ENCODE measurements around the gene UBE2N.

Gene UBE2N

DNA sequence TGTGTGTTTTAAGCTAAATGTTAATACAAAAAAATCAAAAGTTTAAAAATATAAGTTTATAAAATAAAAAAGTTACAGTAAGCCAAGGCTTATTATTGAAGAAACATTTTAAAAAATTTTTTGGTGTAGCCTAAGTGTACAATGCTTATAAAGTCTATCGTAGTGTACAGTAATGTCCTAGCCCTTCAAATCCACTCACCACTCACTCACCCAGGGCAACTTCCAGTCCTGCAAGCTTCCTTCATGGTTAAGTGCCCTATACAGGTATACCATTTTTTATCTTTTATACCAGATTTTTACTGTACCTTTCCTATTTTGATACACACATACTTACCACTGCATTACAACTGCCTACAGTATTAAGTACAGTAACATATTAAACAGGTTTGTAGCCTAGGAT is 11.9 kb downstream of the UBE2N start:
- TF ChIP-seq, protein P1, sequence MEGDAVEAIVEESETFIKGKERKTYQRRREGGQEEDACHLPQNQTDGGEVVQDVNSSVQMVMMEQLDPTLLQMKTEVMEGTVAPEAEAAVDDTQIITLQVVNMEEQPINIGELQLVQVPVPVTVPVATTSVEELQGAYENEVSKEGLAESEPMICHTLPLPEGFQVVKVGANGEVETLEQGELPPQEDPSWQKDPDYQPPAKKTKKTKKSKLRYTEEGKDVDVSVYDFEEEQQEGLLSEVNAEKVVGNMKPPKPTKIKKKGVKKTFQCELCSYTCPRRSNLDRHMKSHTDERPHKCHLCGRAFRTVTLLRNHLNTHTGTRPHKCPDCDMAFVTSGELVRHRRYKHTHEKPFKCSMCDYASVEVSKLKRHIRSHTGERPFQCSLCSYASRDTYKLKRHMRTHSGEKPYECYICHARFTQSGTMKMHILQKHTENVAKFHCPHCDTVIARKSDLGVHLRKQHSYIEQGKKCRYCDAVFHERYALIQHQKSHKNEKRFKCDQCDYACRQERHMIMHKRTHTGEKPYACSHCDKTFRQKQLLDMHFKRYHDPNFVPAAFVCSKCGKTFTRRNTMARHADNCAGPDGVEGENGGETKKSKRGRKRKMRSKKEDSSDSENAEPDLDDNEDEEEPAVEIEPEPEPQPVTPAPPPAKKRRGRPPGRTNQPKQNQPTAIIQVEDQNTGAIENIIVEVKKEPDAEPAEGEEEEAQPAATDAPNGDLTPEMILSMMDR (IDR thresholded peaks at IDR 0.05), result no peak

DNA sequence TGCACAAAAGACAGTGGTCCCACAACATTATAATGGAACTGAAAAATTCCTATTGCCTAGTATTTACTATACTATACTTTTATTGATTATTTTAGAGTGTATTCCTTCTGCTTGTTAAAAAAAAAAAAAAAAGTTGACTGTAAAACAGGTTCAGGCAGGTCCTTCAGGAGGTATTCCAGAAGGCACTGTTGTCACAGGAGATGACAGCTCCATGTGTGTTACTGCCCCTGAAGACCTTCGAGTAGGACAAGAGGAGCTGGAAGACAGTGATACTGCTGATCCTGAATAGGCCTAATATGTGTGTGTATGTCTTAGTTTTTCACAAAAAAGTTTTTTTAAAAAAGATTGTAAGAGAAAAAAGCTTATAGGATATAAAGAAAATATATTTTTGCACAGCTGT is 12.3 kb downstream of the UBE2N start:
- TF ChIP-seq, protein P1 (IDR thresholded peaks at IDR 0.05), result no peak

DNA sequence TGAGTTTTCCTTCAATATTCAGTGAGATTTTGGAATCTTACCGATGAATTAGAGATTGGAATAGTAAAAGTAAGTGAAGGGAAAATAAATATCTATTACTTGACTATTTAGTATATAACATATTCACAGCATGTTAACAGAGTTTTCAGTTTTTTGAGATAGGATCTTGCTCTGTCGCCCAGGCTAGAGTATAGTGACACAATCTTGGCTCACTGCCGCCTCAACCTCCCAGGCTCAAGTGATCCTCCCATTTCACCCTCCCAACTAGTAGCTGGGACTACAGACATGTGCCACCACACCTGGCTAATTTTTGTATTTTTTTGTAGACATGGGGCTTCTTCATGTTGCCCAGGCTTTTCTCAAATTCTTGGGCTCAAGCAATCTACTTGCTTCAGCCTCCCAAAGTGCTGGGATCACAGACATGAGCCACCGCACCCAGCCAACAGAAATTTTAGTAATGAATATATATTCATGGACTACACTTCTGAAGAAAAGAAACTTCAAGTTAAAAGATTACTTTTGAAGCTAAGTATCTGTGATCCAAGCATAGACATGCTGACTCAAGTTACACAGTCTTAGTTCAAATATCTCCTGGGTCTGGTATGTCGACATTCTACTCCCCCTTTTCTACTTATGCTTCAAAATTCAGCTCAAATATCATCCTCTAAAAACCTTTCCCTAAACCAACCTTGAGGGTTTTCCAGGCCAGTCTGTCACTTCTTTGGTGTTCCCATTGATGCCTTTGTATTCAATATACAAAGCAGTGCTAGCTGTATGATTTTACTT is 13.8 kb downstream of the UBE2N start:
- TF ChIP-seq, protein P1 (IDR thresholded peaks at IDR 0.05), result no peak

DNA sequence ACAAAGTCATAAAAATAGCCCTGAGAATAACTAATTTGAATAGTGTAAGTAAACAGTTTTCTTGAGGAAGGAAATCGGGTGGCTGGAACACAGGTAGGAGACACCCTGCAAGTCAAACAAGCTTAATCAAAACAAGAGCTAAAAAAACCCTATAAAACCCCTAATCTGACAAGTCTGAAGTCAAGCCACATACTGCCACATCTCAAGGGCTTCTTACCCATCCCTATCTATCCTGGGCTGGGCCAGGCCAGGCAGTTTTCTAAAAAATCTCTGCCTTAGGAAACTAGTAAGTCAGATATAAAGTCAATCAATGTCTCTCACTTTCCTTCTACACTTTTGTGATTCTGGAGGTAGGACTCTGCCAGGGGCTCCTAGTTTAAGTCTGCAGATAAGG is 15.3 kb downstream of the UBE2N start:
- TF ChIP-seq, protein P1 (IDR thresholded peaks at IDR 0.05), result no peak

DNA sequence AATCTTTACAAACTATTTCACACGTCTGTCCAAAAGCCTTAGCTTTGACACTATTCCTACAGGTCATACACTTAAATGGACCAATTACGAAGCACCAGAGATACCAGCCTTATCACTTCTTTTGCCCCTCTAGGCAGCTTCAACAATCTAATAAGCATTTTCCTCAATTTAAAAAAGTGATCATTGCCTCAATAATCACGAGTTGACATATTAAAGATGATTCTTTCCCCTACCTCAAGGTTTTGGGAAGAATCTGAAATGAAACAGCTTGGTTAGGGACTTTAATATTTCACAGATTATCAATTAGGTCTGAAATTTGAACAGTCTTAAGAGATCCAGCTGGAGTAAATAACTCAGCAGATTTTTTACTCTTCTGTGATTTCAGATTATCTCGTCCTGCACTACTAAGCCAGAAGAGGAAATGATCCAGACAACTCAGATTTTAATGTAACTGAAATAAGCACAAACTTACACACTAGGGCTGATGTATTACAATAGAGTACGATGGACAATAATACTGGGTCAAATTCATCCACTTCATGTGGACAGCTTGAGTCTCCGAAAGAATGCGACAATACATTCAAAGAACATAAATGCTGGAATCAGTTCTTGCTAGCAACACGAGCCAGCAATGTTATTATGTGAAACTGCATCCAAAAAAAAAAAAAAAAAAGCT is 15.9 kb downstream of the UBE2N start:
- TF ChIP-seq, protein P1 (IDR thresholded peaks at IDR 0.05), result no peak

DNA sequence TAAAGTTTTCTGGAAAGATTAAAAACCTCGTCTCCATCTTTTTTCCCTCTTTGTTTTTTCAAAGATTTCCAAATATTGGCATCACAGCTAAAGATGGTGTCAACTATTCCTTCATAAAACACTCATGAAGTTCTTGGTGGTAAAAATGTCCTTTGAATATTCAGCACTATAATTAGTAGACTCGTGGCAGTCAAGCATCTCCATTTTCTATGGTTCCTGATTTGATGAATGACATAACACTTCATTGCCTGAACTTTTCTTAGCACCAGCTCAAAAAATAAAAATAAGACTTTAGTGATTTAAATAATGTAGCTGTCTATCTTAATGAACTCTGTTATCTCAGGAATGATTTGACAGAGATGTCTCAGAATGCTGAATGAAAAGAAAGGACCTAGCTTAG is 19.7 kb downstream of the UBE2N start:
- TF ChIP-seq, protein P1 (IDR thresholded peaks at IDR 0.05), result no peak

DNA sequence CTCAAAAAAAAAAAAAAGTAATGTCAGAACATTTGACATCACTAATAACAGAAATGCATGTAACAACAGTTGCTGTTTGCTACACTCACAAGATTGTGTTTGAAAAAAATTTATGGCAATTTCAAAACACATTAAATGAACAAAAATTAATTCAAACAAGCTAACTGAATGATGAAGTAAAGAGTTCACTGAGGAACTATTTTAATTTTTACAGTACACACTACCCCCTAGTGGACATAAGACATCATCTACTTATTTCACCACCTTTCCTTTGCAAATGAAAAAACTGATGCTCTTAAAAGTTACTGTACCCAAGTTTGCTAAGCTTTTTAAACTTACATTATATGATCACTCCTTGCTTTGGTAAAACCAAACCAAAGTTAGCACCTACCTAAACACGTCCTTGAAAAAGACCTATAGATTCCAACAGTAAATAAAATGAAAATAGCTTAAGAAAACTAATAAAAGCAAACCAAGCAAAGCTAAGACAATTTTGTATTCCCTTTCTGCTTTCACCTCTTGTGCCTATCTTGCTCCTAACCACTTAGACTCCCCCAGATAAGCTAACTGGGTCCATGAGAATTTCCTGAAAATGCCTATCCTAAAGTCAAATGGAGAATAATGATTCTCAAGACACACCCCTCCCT is 22.2 kb downstream of the UBE2N start:
- TF ChIP-seq, protein P1 (IDR thresholded peaks at IDR 0.05), result peak; percentile 73

Data from LNCAP (cell line).